Naive B cell (primary cell): Measurements from ENCODE around the gene LRRC4C. TPM values are rescaled to one million over a fixed set of nuclear protein-coding genes. Genes with fewer than 3 reads are reported as not detected.
"Not testable (repeated sequence)": the region's sequence is repeated elsewhere in the genome, so short reads cannot be mapped to it uniquely, and the experiment has no call there.

Experiments
- ATAC-seq, 2 donors: fragments of 150-1000 bp; cut with Tn5 transposase; 2 replicates each; pipeline ENCODE4 v1.10.0; 2021; ENCODE audit warnings: low read depth in 2 of 2, mild to moderate bottlenecking in 2 of 2, moderate library complexity in 2 of 2
- DNase-seq: peaks from one replicate; pipeline ENCODE4 v3.0.0; 2022
- H3K27ac Mint-ChIP-seq, 6 donors: one replicate each; pipeline ENCODE4 v1.8.0; 2020 to 2022; ENCODE audit warnings: mild to moderate bottlenecking in 6 of 6, mixed read lengths in 6 of 6, moderate library complexity in 5 of 6, inconsistent platforms in 2 of 6
- H3K27me3 Mint-ChIP-seq, 3 donors: one replicate each; pipeline ENCODE4 v1.8.0; 2021 to 2022; ENCODE audit warnings: mixed read lengths in 3 of 3, mild to moderate bottlenecking in 1 of 3
- H3K36me3 Mint-ChIP-seq, 2 donors: one replicate each; pipeline ENCODE4 v1.8.0; 2020 to 2022; ENCODE audit warnings: mixed read lengths in 2 of 2, inconsistent platforms in 1 of 2, mild to moderate bottlenecking in 1 of 2
- H3K4me1 Mint-ChIP-seq, 3 donors: one replicate each; pipeline ENCODE4 v1.8.0; 2020 to 2022; ENCODE audit warnings: mixed read lengths in 3 of 3, inconsistent platforms in 1 of 3, mild to moderate bottlenecking in 1 of 3, moderate library complexity in 1 of 3
- H3K4me3 Mint-ChIP-seq, 8 donors: one replicate each; pipeline ENCODE4 v1.8.0; 2020 to 2022; ENCODE audit warnings: mild to moderate bottlenecking in 8 of 8, mixed read lengths in 8 of 8, moderate library complexity in 8 of 8, inconsistent platforms in 2 of 8
- H3K9me3 Mint-ChIP-seq, 7 donors: one replicate each; pipeline ENCODE4 v1.8.0; 2020 to 2022; ENCODE audit warnings: mixed read lengths in 7 of 7, mild to moderate bottlenecking in 5 of 7, inconsistent platforms in 2 of 7, moderate library complexity in 1 of 7
- polyA plus RNA-seq, 6 donors: library from polyadenylated mRNA; unstranded; fragments of 300-500 nt; fragmentation: Illumina TruSeq; gene quantifications; one replicate each; pipeline ENCODE4 v1.2.3, GENCODE V29; 2021; ENCODE audit warnings: low read depth in 6 of 6

The LRRC4C gene
- polyA plus RNA-seq, 6 donors from 2014 or later = not detected

DNA sequence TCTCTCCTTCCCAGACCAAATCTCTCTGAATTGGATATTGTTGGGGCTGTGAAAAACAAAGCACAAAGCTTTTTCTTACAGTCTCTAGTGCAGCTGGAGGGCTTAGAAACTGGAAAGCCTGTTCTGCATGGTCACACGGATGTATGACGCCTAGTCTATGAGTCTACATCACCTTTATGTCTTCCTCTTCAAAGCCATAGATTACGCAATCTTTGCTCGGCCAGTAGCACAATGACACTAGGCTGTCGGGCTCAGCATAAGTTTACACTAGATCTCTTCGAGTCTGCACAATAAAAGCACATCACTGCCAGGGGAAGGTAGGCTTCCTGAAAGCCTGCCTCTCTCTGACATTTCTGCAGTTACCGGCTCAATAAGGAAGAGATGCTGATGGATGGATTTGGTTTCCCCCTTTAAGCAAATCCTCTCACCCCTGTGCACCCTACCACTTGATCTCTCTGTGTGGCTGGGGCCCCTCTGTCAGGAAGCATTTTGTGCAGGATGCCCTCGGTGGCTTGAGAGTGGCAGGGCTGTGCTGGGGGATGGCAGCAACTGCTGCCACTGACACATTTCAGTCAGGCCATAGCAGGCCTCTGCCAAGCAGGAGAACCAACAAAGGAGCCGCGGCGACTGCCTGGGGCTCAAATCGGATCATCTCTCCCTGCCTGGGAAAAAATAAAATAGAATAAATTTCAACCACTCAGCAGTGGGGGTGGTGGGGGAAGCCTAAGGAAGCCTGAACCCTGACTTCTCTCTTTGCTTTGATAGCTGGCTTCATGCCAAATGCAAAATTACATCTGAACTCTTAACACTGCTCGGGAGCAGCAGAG is 1272.8 kb downstream of the LRRC4C start:
- no peak for ATAC-seq
- no peaks in the 10 kb centered on the region for H3K4me1 Mint-ChIP-seq
- H3K36me3 Mint-ChIP-seq = no peaks in the 10 kb centered on the region

DNA sequence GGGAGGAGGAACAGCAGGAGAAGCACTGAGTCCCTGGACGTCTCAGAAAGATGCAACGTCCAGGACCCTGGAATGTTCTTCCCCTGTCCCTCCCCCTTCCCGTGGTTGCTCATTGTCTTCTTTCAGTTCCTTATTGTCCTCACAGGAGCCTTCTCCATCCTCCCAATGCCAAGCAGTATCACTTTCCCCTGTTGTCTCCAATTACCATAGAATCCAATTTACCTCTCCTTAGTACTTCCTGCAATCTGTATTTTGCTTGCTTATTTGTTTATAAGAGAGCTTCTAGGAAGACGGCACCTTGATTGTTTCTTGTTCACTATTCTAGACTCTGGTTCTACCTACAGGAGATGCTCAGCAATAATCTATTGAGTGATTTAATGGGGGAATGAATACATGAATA is 1273.7 kb downstream of the LRRC4C start:
- no peak overlapping the region for H3K27ac Mint-ChIP-seq
- no peaks in the 10 kb centered on the region for H3K36me3 Mint-ChIP-seq
- H3K4me1 Mint-ChIP-seq = no peaks in the 10 kb centered on the region
- no peak for DNase-seq
- H3K9me3 Mint-ChIP-seq = peaks cover 0 to 11% (median 4%) of the 10 kb centered on the region in 7 donors
- H3K27me3 Mint-ChIP-seq = no peaks in the 10 kb centered on the region
- no peak for ATAC-seq
- H3K4me3 Mint-ChIP-seq = no peak overlapping the region

More for the DNA sequence above, 1272.8 kb downstream of the LRRC4C start:
- no peak overlapping the region for H3K4me3 Mint-ChIP-seq
- no peak for DNase-seq
- peaks cover 0 to 8% (median 4%) of the 10 kb centered on the region in 7 donors for H3K9me3 Mint-ChIP-seq
- H3K27ac Mint-ChIP-seq = no peak overlapping the region
- no peaks in the 10 kb centered on the region for H3K27me3 Mint-ChIP-seq

DNA sequence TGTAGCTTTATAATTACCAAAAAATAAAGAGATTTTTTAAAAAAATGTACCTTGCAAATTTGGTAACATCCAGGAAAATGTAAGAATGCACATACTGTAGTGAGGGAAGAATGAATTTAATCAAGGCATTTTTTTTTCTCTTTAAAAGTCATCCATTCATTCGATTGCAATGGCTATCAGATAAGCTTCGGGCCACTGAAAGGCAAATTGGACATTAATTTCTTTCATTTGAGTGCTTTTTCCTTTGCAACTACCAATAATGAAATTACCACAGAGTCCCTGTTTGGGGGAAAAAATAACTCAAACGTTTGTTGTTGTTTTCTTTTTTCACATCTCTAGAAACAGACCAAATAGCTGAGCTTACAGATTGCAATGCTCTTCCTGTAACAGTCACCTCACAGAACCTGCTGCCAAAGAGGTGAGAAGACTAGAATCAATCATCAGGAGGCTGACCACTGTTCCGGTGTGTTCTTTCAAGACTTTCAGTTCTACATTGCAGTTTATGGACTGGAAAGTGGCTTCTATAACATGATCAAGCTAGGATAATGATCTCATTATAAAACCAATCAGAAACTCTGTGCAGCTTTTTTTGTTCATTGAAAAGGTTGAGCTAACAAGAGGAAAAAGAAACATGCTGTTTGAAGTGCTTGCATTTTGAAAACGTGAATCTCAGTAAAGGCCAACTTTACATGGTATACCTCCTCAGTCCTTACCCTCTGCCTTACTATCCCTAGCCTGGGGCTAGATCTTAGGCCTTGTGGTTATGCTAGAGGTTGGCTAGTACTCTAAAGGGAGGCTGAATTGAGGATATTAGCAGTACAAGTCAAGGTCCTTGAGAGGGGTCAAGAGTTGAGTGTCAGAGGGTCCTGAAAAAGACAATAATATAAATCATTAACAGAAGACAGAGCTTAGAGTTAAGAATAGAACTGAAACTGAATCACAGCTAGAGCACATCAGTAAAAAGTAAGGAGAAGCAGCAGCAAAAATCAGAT is 1276.1 kb downstream of the LRRC4C start:
- ATAC-seq = no peak
- Mint-ChIP-seq H3K27ac (no peak overlapping the region), H3K36me3 (no peaks in the 10 kb centered on the region), H3K4me3 (no peak overlapping the region), H3K4me1 (no peaks in the 10 kb centered on the region), H3K27me3 (no peaks in the 10 kb centered on the region), H3K9me3 (peaks cover 0 to 11% (median 4%) of the 10 kb centered on the region in 7 donors)
- DNase-seq = no peak

DNA sequence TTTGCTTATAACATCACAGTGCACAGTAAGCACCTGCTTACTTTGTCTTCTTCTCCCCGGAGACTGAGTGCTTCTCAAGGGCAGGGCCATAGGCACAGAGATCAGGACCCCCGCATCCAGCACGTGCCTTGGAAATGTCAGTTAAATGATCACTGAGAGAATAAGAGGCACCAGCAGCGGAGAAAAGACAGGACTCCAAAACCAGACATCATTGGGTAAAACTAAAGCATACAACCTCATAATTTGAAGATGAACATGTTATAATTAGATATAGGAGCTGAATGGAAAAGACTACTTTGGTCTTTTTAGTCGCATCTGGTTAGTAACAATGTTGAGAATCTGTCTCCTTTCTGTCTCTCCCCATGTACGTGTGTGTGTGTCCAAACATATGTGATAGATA is 1279.9 kb downstream of the LRRC4C start:
- Mint-ChIP-seq H3K4me3 (no peak overlapping the region), H3K4me1 (no peaks in the 10 kb centered on the region), H3K9me3 (peaks cover 0 to 13% (median 3%) of the 10 kb centered on the region in 7 donors), H3K27me3 (no peaks in the 10 kb centered on the region), H3K27ac (no peak overlapping the region), H3K36me3 (no peaks in the 10 kb centered on the region)
- no peak for ATAC-seq
- no peak for DNase-seq

DNA sequence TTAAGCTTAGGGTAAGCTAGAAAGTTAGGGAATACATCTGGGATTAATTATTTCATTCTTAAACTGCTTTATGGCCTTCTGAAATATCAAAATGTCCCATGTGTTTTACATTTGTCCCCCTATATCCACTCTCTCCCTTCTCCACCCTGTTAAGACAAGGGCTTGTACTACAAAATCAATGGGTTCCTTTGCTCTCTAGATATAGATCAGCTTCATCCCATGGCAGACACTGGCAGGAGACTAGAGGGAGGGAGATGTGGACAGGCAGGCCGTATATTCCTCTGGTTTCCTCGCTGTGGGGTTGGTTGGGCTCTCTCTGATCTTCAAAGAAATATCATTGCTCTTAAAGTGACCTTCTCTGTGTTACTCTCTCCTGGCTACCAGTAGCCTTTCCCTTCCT is 1281.0 kb downstream of the LRRC4C start:
- ATAC-seq (no peak), DNase-seq (no peak)
- Mint-ChIP-seq H3K9me3 (peaks cover 0 to 11% (median 0%) of the 10 kb centered on the region in 7 donors), H3K27ac (no peak overlapping the region), H3K4me3 (peak overlapping the region in 1 of 8 donors; percentile 71), H3K4me1 (no peaks in the 10 kb centered on the region), H3K27me3 (no peaks in the 10 kb centered on the region), H3K36me3 (no peaks in the 10 kb centered on the region)

DNA sequence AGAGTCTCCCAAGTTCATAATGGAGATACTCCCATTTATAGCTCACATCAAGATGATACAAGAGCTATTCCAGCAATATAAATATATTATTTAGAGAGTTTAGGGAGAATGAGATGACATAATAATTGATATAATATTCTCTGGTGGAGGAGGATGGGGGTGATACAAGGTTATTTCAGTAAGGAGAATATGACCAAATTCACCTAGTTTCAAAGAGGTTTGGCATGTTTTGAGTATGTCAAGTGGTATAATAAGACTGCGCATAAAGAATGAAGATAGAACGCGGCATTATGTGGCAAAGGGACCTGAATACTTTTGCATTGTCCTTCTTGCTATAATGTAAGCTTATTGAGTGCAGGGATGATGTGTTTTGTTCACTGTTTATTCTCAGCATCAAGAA is 1283.5 kb downstream of the LRRC4C start:
- Mint-ChIP-seq H3K36me3 (no peaks in the 10 kb centered on the region), H3K9me3 (peaks cover 0 to 11% (median 0%) of the 10 kb centered on the region in 7 donors), H3K4me1 (no peaks in the 10 kb centered on the region), H3K4me3 (no peak overlapping the region), H3K27me3 (no peaks in the 10 kb centered on the region), H3K27ac (no peak overlapping the region)
- DNase-seq = no peak
- ATAC-seq = no peak

DNA sequence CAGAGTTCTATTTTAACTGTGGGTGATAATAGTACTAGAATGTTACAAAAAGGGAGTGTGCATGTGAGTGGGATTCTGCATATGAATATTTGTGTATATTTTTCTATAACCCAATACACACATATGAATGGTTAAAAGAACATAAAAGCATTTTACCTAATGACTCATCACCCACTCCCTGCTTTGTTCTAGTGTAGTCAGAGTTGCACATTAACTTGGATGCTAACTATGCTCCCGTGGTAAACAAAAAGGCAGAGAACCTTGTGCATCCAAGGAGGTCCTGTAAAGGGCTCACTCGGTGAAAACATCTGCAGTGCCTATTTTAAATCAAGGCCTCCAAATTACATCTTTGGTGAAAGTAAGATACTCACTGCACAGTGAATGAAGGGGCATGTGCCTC is 1289.4 kb downstream of the LRRC4C start:
- Mint-ChIP-seq H3K36me3 (no peaks in the 10 kb centered on the region), H3K4me3 (no peak overlapping the region), H3K27ac (peak overlapping the region in 1 of 6 donors; percentile 5), H3K4me1 (no peaks in the 10 kb centered on the region), H3K27me3 (no peaks in the 10 kb centered on the region), H3K9me3 (peaks cover 1 to 8% (median 3%) of the 10 kb centered on the region in 7 donors)
- DNase-seq = no peak
- no peak for ATAC-seq

DNA sequence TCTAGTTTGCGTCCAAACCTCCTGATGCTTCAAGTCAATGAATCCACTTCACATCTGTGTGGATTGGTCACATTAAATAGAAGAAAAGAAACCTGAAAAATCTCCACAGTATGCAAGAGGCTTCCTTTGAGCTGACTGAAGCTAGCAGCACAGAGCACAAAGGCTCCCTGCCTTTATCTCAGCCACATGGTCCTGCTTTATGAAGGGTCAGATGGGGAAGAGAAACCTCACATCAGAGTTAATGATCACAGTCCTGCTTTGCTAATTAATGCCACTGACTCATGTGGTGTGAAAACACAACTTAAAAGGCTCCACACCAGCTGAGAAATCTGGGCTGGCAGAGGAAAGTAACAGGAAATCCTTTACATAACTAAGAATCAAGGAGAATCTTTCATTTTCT is 1291.0 kb downstream of the LRRC4C start:
- no peak overlapping the region for H3K27ac Mint-ChIP-seq
- H3K4me3 Mint-ChIP-seq = no peak overlapping the region
- H3K9me3 Mint-ChIP-seq = peaks cover 3 to 8% (median 5%) of the 10 kb centered on the region in 7 donors
- H3K4me1 Mint-ChIP-seq = no peaks in the 10 kb centered on the region
- H3K36me3 Mint-ChIP-seq = no peaks in the 10 kb centered on the region
- H3K27me3 Mint-ChIP-seq = no peaks in the 10 kb centered on the region
- DNase-seq (no peak), ATAC-seq (no peak)

DNA sequence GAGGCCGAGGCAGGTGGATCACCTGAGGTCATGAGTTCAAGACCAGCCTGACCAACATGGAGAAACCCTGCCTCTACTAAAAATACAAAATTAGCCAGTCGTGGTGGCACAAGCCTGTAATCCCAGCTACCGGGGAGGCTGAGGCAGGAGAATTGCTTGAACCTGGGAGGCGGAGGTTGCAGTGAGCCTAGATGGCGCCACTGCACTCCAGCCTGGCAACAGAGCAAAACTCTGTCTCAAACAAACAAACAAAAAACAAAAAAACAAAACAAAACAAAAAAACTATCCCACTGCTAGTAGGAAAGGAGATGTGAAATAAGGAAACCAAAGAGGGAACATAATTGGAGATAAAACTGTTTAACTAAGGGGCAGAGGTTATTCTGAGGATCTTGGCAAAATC is 1291.6 kb downstream of the LRRC4C start:
- not testable (repeated sequence) for H3K4me1 Mint-ChIP-seq, ATAC-seq, DNase-seq, H3K27me3 Mint-ChIP-seq, H3K36me3 Mint-ChIP-seq, H3K4me3 Mint-ChIP-seq, H3K27ac Mint-ChIP-seq, H3K9me3 Mint-ChIP-seq

DNA sequence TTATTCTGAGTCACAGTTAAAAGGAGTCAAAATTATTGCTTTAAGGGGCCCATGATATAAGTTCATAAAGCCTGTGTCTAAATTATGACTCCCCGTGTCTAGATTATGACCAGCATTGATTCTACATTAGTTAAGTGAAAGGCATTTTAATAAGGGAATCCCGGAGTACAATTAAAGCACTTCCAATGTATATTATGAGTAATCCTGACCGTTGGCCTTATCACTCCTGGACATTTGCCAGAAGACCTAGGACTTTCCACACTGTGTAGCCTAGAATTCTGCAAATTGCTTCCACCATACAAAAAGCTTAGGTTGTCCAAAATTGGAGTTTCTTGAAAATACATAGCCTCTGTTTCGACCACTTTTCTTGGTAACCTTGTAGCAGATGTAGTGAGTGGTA is 1292.6 kb downstream of the LRRC4C start:
- peaks cover 3 to 8% (median 5%) of the 10 kb centered on the region in 7 donors for H3K9me3 Mint-ChIP-seq
- no peak overlapping the region for H3K27ac Mint-ChIP-seq
- no peaks in the 10 kb centered on the region for H3K4me1 Mint-ChIP-seq
- DNase-seq (no peak), ATAC-seq (no peak)
- no peaks in the 10 kb centered on the region for H3K36me3 Mint-ChIP-seq
- no peak overlapping the region for H3K4me3 Mint-ChIP-seq
- no peaks in the 10 kb centered on the region for H3K27me3 Mint-ChIP-seq

DNA sequence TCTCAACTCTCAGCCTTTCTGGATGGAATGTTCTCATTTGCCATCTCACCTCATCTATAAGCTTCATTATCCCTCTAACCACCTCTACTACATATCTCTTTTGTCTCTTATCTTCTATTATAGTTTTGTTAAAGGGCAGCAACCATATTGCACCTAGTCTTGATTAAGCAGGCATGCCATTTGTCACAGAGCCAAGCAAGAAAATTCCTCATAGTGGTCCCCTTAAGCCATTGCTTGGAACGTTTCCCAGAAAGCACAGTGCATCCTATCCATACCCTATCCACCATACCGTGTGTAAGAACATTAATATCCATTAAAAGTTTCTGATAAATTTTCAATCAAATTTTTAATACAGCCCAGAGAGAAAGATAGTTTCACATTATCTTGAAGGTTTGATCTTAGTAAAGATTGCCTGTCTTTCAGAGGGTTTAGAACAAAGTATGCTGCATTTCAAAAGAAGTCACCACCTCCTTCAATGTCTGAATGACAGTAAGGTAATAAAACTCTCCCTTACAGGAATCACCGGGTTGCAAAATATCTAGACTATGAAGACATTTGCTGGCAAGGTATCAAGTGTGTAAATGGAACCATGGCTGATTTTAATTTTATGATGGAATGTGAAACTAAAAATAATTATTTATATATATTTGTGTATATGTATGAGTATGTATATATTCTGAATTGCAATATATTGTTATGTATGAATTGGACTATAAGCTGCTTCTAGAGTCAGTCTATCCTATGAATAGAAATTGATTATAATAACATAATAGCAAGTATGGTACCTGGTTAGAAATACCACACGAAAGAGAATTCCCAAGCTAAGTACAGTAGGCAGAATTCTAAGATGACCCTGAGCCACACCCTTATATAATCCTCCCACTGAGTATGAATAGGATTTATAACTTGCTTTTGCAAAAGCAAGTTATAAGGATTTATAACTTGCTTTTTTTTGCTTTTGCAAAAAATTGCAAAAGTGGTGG is 1296.3 kb downstream of the LRRC4C start:
- no peak overlapping the region for H3K4me3 Mint-ChIP-seq
- H3K9me3 Mint-ChIP-seq = peaks cover 3 to 14% (median 6%) of the 10 kb centered on the region in 7 donors
- no peaks in the 10 kb centered on the region for H3K4me1 Mint-ChIP-seq
- H3K27me3 Mint-ChIP-seq = no peaks in the 10 kb centered on the region
- ATAC-seq (no peak), DNase-seq (no peak)
- no peak overlapping the region for H3K27ac Mint-ChIP-seq
- H3K36me3 Mint-ChIP-seq = no peaks in the 10 kb centered on the region

DNA sequence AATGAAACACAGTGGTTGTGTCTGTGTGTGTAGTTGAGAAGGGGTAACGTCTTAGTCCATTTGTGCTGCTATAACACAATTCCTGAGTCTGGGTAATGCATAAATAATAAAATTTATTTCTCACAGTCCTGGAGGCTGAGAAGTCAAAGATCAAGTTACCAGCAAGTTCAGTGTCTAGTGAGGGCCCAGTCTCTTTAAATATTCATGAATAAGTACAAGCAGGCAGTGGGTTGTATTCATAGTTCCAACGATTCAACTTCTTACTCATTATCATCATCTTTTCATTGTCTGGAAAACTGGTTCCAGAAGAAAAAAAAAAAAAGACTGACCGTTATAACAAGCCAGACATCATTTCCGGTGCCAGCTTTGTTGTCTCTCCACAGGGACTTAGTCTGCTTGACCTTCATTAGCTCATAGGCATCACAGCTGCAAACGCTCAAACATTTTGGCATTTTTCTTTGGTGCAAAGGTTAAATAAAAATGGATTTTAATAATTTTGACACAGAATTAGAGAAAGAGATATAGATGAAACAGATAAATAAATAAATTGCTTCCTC is 1297.5 kb downstream of the LRRC4C start:
- peaks cover 9 to 15% (median 11%) of the 10 kb centered on the region in 7 donors for H3K9me3 Mint-ChIP-seq
- H3K4me3 Mint-ChIP-seq = no peak overlapping the region
- H3K27ac Mint-ChIP-seq = no peak overlapping the region
- H3K4me1 Mint-ChIP-seq = no peaks in the 10 kb centered on the region
- DNase-seq (no peak), ATAC-seq (no peak)
- H3K36me3 Mint-ChIP-seq = no peaks in the 10 kb centered on the region
- H3K27me3 Mint-ChIP-seq = no peaks in the 10 kb centered on the region
